PFSK-1 (cell line): ENCODE results near the gene CRYAB.

Experiments used
- POLR2AphosphoS5 ChIP-seq: IDR thresholded peaks from 2 replicates; pipeline ENCODE4 v1.6.1; 2012; ENCODE audit warnings: low read depth, mild to moderate bottlenecking, control low read depth, low read length, moderate library complexity
- SIN3A ChIP-seq: IDR thresholded peaks from 2 replicates; pipeline ENCODE4 v1.6.1; 2012; ENCODE audit warnings: mild to moderate bottlenecking, low read length, moderate library complexity, borderline replicate concordance; ENCODE audit not compliant: insufficient read depth
- TAF1 ChIP-seq: IDR thresholded peaks from 2 replicates; pipeline ENCODE4 v1.6.1; 2012; ENCODE audit warnings: low read length, control low read depth, borderline replicate concordance; ENCODE audit not compliant: insufficient read depth
- TF ChIP-seq, protein P1 (sequence below), 2 experiments: IDR thresholded peaks; 2 replicates each; pipeline versions ENCODE4 v1.6.1 to v1.8.0; 2011 to 2012; ENCODE audit warnings: low read depth in 2 of 2, low read length in 2 of 2, control low read depth in 1 of 2, inconsistent platforms in 1 of 2, mild to moderate bottlenecking in 1 of 2, moderate library complexity in 1 of 2; ENCODE audit not compliant: insufficient read depth in 1 of 2

DNA sequence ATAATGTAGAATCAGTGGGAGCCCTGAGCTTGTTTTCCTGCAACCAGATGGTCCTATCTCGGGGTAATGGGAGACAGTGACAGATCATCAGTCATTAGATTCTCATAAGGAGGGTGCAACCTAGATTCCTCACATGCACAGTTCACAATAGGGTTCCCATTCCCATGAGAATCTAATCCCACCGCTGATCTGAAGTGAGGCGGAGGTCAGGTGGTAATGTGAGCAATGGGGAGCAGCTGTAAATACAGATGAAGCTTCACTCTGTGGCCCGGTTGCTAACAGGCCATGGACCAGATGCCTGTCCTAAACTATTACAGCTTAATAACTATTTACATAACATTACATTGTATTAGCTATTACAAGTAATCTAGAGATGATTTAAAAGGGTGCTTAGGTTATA, 42.6 kb upstream of the CRYAB start:
- TF ChIP-seq POLR2AphosphoS5 (no peak), TAF1 (no peak), SIN3A (no peak)
- TF ChIP-seq, protein P1, sequence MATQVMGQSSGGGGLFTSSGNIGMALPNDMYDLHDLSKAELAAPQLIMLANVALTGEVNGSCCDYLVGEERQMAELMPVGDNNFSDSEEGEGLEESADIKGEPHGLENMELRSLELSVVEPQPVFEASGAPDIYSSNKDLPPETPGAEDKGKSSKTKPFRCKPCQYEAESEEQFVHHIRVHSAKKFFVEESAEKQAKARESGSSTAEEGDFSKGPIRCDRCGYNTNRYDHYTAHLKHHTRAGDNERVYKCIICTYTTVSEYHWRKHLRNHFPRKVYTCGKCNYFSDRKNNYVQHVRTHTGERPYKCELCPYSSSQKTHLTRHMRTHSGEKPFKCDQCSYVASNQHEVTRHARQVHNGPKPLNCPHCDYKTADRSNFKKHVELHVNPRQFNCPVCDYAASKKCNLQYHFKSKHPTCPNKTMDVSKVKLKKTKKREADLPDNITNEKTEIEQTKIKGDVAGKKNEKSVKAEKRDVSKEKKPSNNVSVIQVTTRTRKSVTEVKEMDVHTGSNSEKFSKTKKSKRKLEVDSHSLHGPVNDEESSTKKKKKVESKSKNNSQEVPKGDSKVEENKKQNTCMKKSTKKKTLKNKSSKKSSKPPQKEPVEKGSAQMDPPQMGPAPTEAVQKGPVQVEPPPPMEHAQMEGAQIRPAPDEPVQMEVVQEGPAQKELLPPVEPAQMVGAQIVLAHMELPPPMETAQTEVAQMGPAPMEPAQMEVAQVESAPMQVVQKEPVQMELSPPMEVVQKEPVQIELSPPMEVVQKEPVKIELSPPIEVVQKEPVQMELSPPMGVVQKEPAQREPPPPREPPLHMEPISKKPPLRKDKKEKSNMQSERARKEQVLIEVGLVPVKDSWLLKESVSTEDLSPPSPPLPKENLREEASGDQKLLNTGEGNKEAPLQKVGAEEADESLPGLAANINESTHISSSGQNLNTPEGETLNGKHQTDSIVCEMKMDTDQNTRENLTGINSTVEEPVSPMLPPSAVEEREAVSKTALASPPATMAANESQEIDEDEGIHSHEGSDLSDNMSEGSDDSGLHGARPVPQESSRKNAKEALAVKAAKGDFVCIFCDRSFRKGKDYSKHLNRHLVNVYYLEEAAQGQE (IDR thresholded peaks at IDR 0.05; ENCODE audit: insufficient read depth in 1 of 2, low read depth in 2 of 2, low read length in 2 of 2): no peak
